ENCODE data around the gene NPFFR2. TPM values are rescaled to one million over a fixed set of nuclear protein-coding genes. Genes with fewer than 3 reads are reported as not detected.
A peak's percentile ranks its signal among the peaks of the same experiment; 100 is the strongest.
"Not testable (repeated sequence)": the region's sequence is repeated elsewhere in the genome, so short reads cannot be mapped to it uniquely, and the experiment has no call there.

NPFFR2 gene
- total RNA-seq = not detected in 2 replicates

GRCh38 chr4:72031868-72032608 is at the start of gene NPFFR2:
Gene NPFFR2 (plus strand): TSS chr4:72032000. CDS start chr4:72128592, 96,592 bp downstream.
- peak in 1 of 2 donors; percentile 0 for DNase-seq (ENCODE audit: low read depth in 2 of 2)

- DNase-seq (ENCODE audit: low read depth in 2 of 2) = no peak
These were observed 39.1 kb upstream of the NPFFR2 start for GRCh38 chr4:71992571-71993312.

- DNase-seq (ENCODE audit: low read depth in 2 of 2) = no peak
These were observed 37.2 kb upstream of the NPFFR2 start for GRCh38 chr4:71994559-71994958.

- DNase-seq (ENCODE audit: low read depth in 2 of 2) = no peak
These were observed 36.5 kb upstream of the NPFFR2 start for GRCh38 chr4:71995297-71995696.

GRCh38 chr4:72006586-72006985 is 25.2 kb upstream of the NPFFR2 start:
- peak in 1 of 2 donors; percentile 32 for DNase-seq (ENCODE audit: low read depth in 2 of 2)

- no peak for DNase-seq (ENCODE audit: low read depth in 2 of 2)
These were observed 19.9 kb upstream of the NPFFR2 start for GRCh38 chr4:72011906-72012305.

GRCh38 chr4:72016011-72016410 is 15.8 kb upstream of the NPFFR2 start:
- no peak for DNase-seq (ENCODE audit: low read depth in 2 of 2)

GRCh38 chr4:72019688-72020087 is 12.1 kb upstream of the NPFFR2 start:
- DNase-seq (ENCODE audit: low read depth in 2 of 2) = no peak

GRCh38 chr4:72022553-72022952 is 9.2 kb upstream of the NPFFR2 start:
- DNase-seq (ENCODE audit: low read depth in 2 of 2) = no peak

- no peak for DNase-seq (ENCODE audit: low read depth in 2 of 2)
These were observed 23.8 kb downstream of the NPFFR2 start for GRCh38 chr4:72055566-72055965.

- DNase-seq (ENCODE audit: low read depth in 2 of 2) = no peak
These were observed 31.9 kb downstream of the NPFFR2 start for GRCh38 chr4:72063726-72064125.

- no peak for DNase-seq (ENCODE audit: low read depth in 2 of 2)
These were observed 35.3 kb downstream of the NPFFR2 start for GRCh38 chr4:72067051-72067450.

GRCh38 chr4:72073816-72074215 is 42.0 kb downstream of the NPFFR2 start:
- DNase-seq (ENCODE audit: low read depth in 2 of 2) = no peak

- DNase-seq (ENCODE audit: low read depth in 2 of 2) = no peak
These were observed 44.8 kb downstream of the NPFFR2 start for GRCh38 chr4:72076562-72076961.

- DNase-seq (ENCODE audit: low read depth in 2 of 2) = no peak
These were observed 45.5 kb downstream of the NPFFR2 start for GRCh38 chr4:72077346-72077745.

GRCh38 chr4:72084587-72085011 is 52.8 kb downstream of the NPFFR2 start:
- no peak for DNase-seq (ENCODE audit: low read depth in 2 of 2)

GRCh38 chr4:72090606-72091005 is 58.8 kb downstream of the NPFFR2 start:
- not testable (repeated sequence) for DNase-seq (ENCODE audit: low read depth in 2 of 2)

- DNase-seq (ENCODE audit: low read depth in 2 of 2) = no peak
These were observed 62.4 kb downstream of the NPFFR2 start for GRCh38 chr4:72094059-72094797.

GRCh38 chr4:72107456-72107855 is 75.7 kb downstream of the NPFFR2 start:
- DNase-seq (ENCODE audit: low read depth in 2 of 2) = no peak

GRCh38 chr4:72109364-72109763 is 77.6 kb downstream of the NPFFR2 start:
- no peak for DNase-seq (ENCODE audit: low read depth in 2 of 2)

- no peak for DNase-seq (ENCODE audit: low read depth in 2 of 2)
These were observed 78.2 kb downstream of the NPFFR2 start for GRCh38 chr4:72109959-72110497.

- no peak for DNase-seq (ENCODE audit: low read depth in 2 of 2)
These were observed 79.1 kb downstream of the NPFFR2 start for GRCh38 chr4:72110886-72111285.
